ENCODE data around the gene PAK1IP1. TPM values are rescaled to one million over a fixed set of nuclear protein-coding genes. Genes with fewer than 3 reads are reported as not detected.
"Not testable (repeated sequence)": the region's sequence is repeated elsewhere in the genome, so short reads cannot be mapped to it uniquely, and the experiment has no call there.

The PAK1IP1 gene
- total RNA-seq, 2 experiments from 2014 or later: 58.5 to 60.2 TPM

- Mint-ChIP-seq H3K4me3 (peak overlapping the region; percentile 44), H3K36me3 (peaks cover 23% of the 10 kb centered on the region), H3K27ac (peak overlapping the region; percentile 91), H3K27me3 (no peaks in the 10 kb centered on the region), H3K9me3 (peaks cover 1% of the 10 kb centered on the region), H3K4me1 (peaks cover 56% of the 10 kb centered on the region)
- no peak for DNase-seq
These were observed 10.2 kb upstream of the PAK1IP1 start for GRCh38 chr6:10684618-10685017.

GRCh38 chr6:10685092-10685915 lies 9.5 kb upstream of the PAK1IP1 start:
- H3K9me3 Mint-ChIP-seq: peaks cover 1% of the 10 kb centered on the region
- peaks cover 53% of the 10 kb centered on the region for H3K4me1 Mint-ChIP-seq
- peak overlapping the region; percentile 91 for H3K27ac Mint-ChIP-seq
- no peaks in the 10 kb centered on the region for H3K27me3 Mint-ChIP-seq
- H3K36me3 Mint-ChIP-seq: peaks cover 23% of the 10 kb centered on the region
- no peak for DNase-seq
- H3K4me3 Mint-ChIP-seq: peak overlapping the region; percentile 44

- peaks cover 49% of the 10 kb centered on the region for H3K4me1 Mint-ChIP-seq
- H3K27ac Mint-ChIP-seq: no peak overlapping the region
- H3K9me3 Mint-ChIP-seq: peaks cover 1% of the 10 kb centered on the region
- DNase-seq: no peak
- H3K4me3 Mint-ChIP-seq: no peak overlapping the region
- peaks cover 19% of the 10 kb centered on the region for H3K36me3 Mint-ChIP-seq
- no peaks in the 10 kb centered on the region for H3K27me3 Mint-ChIP-seq
These were observed 7.9 kb upstream of the PAK1IP1 start for GRCh38 chr6:10686901-10687300.

GRCh38 chr6:10687582-10687981 lies 7.2 kb upstream of the PAK1IP1 start:
- Mint-ChIP-seq H3K27ac (no peak overlapping the region), H3K36me3 (peaks cover 15% of the 10 kb centered on the region), H3K4me1 (peaks cover 43% of the 10 kb centered on the region), H3K27me3 (no peaks in the 10 kb centered on the region), H3K4me3 (no peak overlapping the region), H3K9me3 (peaks cover 1% of the 10 kb centered on the region)
- DNase-seq: no peak

- H3K27me3 Mint-ChIP-seq: no peaks in the 10 kb centered on the region
- H3K4me3 Mint-ChIP-seq: no peak overlapping the region
- peaks cover 31% of the 10 kb centered on the region for H3K36me3 Mint-ChIP-seq
- H3K4me1 Mint-ChIP-seq: peaks cover 24% of the 10 kb centered on the region
- no peak for DNase-seq
- H3K9me3 Mint-ChIP-seq: peaks cover 6% of the 10 kb centered on the region
- no peak overlapping the region for H3K27ac Mint-ChIP-seq
These were observed 3.9 kb upstream of the PAK1IP1 start for GRCh38 chr6:10690651-10691445.

GRCh38 chr6:10692965-10693538 lies 1.7 kb upstream of the PAK1IP1 start:
- Mint-ChIP-seq H3K36me3 (peaks cover 48% of the 10 kb centered on the region), H3K27ac (peak overlapping the region; percentile 100), H3K4me1 (peaks cover 26% of the 10 kb centered on the region), H3K9me3 (peaks cover 6% of the 10 kb centered on the region), H3K4me3 (peak overlapping the region; percentile 90), H3K27me3 (no peaks in the 10 kb centered on the region)
- DNase-seq: no peak

- Mint-ChIP-seq H3K4me3 (peak overlapping the region; percentile 90), H3K36me3 (peaks cover 59% of the 10 kb centered on the region), H3K4me1 (peaks cover 34% of the 10 kb centered on the region)
These were observed 400 bp downstream of the PAK1IP1 start for GRCh38 chr6:10695086-10695657.

GRCh38 chr6:10696655-10697054 lies 1.9 kb downstream of the PAK1IP1 start:
- H3K9me3 Mint-ChIP-seq: peaks cover 6% of the 10 kb centered on the region
- H3K36me3 Mint-ChIP-seq: peaks cover 68% of the 10 kb centered on the region
- H3K4me1 Mint-ChIP-seq: peaks cover 37% of the 10 kb centered on the region
- peak overlapping the region; percentile 34 for H3K27ac Mint-ChIP-seq
- H3K27me3 Mint-ChIP-seq: no peaks in the 10 kb centered on the region
- no peak for DNase-seq
- H3K4me3 Mint-ChIP-seq: peak overlapping the region; percentile 90

More at GRCh38 chr6:10695086-10695657, 400 bp downstream of the PAK1IP1 start:
- no peak for DNase-seq
- H3K27me3 Mint-ChIP-seq: no peaks in the 10 kb centered on the region
- H3K27ac Mint-ChIP-seq: peak overlapping the region; percentile 100
- H3K9me3 Mint-ChIP-seq: peaks cover 6% of the 10 kb centered on the region

GRCh38 chr6:10713962-10714361 lies 19.2 kb downstream of the PAK1IP1 start:
- Mint-ChIP-seq H3K4me3 (no peak overlapping the region), H3K36me3 (peaks cover 11% of the 10 kb centered on the region), H3K27me3 (no peaks in the 10 kb centered on the region), H3K4me1 (peaks cover 4% of the 10 kb centered on the region), H3K27ac (no peak overlapping the region), H3K9me3 (peaks cover 8% of the 10 kb centered on the region)
- no peak for DNase-seq

- Mint-ChIP-seq H3K4me1 (peaks cover 27% of the 10 kb centered on the region), H3K27me3 (no peaks in the 10 kb centered on the region)
These were observed 24.7 kb downstream of the PAK1IP1 start for GRCh38 chr6:10719296-10719963.

GRCh38 chr6:10719964-10720264 lies 25.1 kb downstream of the PAK1IP1 start:
- Mint-ChIP-seq H3K27me3 (no peaks in the 10 kb centered on the region), H3K4me3 (peak overlapping the region; percentile 87), H3K36me3 (peaks cover 15% of the 10 kb centered on the region), H3K9me3 (peaks cover 16% of the 10 kb centered on the region), H3K4me1 (peaks cover 32% of the 10 kb centered on the region), H3K27ac (peak overlapping the region; percentile 93)
- DNase-seq: no peak

More at GRCh38 chr6:10719296-10719963, 24.7 kb downstream of the PAK1IP1 start:
- Mint-ChIP-seq H3K4me3 (peak overlapping the region; percentile 87), H3K27ac (peak overlapping the region; percentile 93), H3K9me3 (peaks cover 16% of the 10 kb centered on the region), H3K36me3 (peaks cover 15% of the 10 kb centered on the region)
- peak; percentile 56 for DNase-seq

GRCh38 chr6:10720265-10720959 lies 25.6 kb downstream of the PAK1IP1 start:
- peak overlapping the region; percentile 90 for H3K27ac Mint-ChIP-seq
- H3K4me1 Mint-ChIP-seq: peaks cover 35% of the 10 kb centered on the region
- peaks cover 16% of the 10 kb centered on the region for H3K9me3 Mint-ChIP-seq
- peak; percentile 71 for DNase-seq
- peaks cover 17% of the 10 kb centered on the region for H3K36me3 Mint-ChIP-seq
- no peaks in the 10 kb centered on the region for H3K27me3 Mint-ChIP-seq
- H3K4me3 Mint-ChIP-seq: peak overlapping the region; percentile 91

GRCh38 chr6:10720960-10721849 lies 26.4 kb downstream of the PAK1IP1 start:
- not testable (repeated sequence) for H3K27me3 Mint-ChIP-seq
- peak; percentile 34 for DNase-seq
- Mint-ChIP-seq H3K4me1 (peaks cover 35% of the 10 kb centered on the region), H3K36me3 (peaks cover 19% of the 10 kb centered on the region), H3K4me3 (peak overlapping the region; percentile 91), H3K9me3 (peaks cover 16% of the 10 kb centered on the region), H3K27ac (peak overlapping the region; percentile 90)
